Caco-2 (cell line): Measurements from ENCODE around the gene ALG9. TPM values are rescaled to one million over a fixed set of nuclear protein-coding genes. Genes with fewer than 3 reads are reported as not detected.

Source experiments
- BruUV-seq: library from RNA; stranded (reverse); fragments of 400-500 nt; replicated peaks from 2 replicates; lab custom pipeline; 2021; lab: Mats Ljungman, UMichigan
- CTCF ChIA-PET: fragments of 300-600 bp; sonication (Branson Sonifier 250); formaldehyde crosslinking; loops from one replicate; lab custom pipeline; 2022; ENCODE audit warnings: antibody characterized with exemption; lab: Charles Lee
- POLR2A ChIA-PET: fragments of 300-600 bp; sonication (Branson Sonifier 250); formaldehyde crosslinking; loops from one replicate; lab custom pipeline; 2022; ENCODE audit warnings: antibody characterized with exemption; lab: Charles Lee
- DNase-seq, 2 experiments: peaks; one replicate each; pipeline versions ENCODE4 v3.0.0 to v3.0.0-alpha.2; 2020 to 2022
- H3K27me3 ChIP-seq: replicated peaks from 2 replicates; pipeline ENCODE4 v1.6.0; 2011; ENCODE audit warnings: low read length; ENCODE audit not compliant: control insufficient read depth, insufficient read depth
- H3K36me3 ChIP-seq: 2 replicates; pipeline ENCODE4 v1.5.1; 2011; ENCODE audit warnings: low read length; ENCODE audit not compliant: control insufficient read depth, insufficient read depth
- H3K4me1 ChIP-seq: fragments of 250-450 bp; sonication (Bioruptor Pico); 2 replicates; pipeline ENCODE4 v1.5.1; 2020; ENCODE audit warnings: mild to moderate bottlenecking
- H3K4me3 ChIP-seq: 2 replicates; pipeline ENCODE4 v1.5.1; 2011; ENCODE audit warnings: low read depth, mild to moderate bottlenecking, control low read depth, low read length
- H3K9me3 ChIP-seq: fragments of 250-450 bp; sonication (Bioruptor Pico); 2 replicates; pipeline ENCODE4 v1.5.1; 2020; ENCODE audit warnings: mild to moderate bottlenecking, moderate library complexity
- H3K27ac Mint-ChIP-seq: one replicate; pipeline ENCODE4 v1.8.0; 2022; ENCODE audit warnings: mixed read lengths; ENCODE audit not compliant: unreplicated experiment
- H3K27me3 Mint-ChIP-seq: one replicate; pipeline ENCODE4 v1.8.0; 2022; ENCODE audit warnings: mixed read lengths; ENCODE audit not compliant: insufficient read depth, unreplicated experiment
- H3K36me3 Mint-ChIP-seq: one replicate; pipeline ENCODE4 v1.8.0; 2022; ENCODE audit warnings: mild to moderate bottlenecking, mixed read lengths; ENCODE audit not compliant: insufficient read depth, unreplicated experiment
- H3K4me1 Mint-ChIP-seq: one replicate; pipeline ENCODE4 v1.8.0; 2022; ENCODE audit warnings: low read depth, mixed read lengths; ENCODE audit not compliant: unreplicated experiment
- H3K4me3 Mint-ChIP-seq: one replicate; pipeline ENCODE4 v1.8.0; 2022; ENCODE audit warnings: mild to moderate bottlenecking, moderate library complexity, mixed read lengths; ENCODE audit not compliant: unreplicated experiment
- H3K9me3 Mint-ChIP-seq: one replicate; pipeline ENCODE4 v1.8.0; 2022; ENCODE audit warnings: mixed read lengths; ENCODE audit not compliant: unreplicated experiment
- CTCF ChIP-seq, 2 experiments: fragments of 200-600 bp in 1 of 2; IDR thresholded peaks; 1 replicate in 1 of 2; 2 replicates in 1 of 2; pipeline versions ENCODE4 v1.5.1 to v1.8.0; 2011 to 2022; ENCODE audit warnings: antibody characterized with exemption in 1 of 2, control low read depth in 1 of 2, inconsistent platforms in 1 of 2, low read depth in 1 of 2, low read length in 1 of 2, mild to moderate bottlenecking in 1 of 2, moderate library complexity in 1 of 2; ENCODE audit not compliant: insufficient read depth in 1 of 2, severe bottlenecking in 1 of 2, unreplicated experiment in 1 of 2
- intact Hi-C: fragments of 100-400 bp; cut with micrococcal nuclease; formaldehyde crosslinking; loops from one replicate; pipeline ENCODE4 v1.10.0; 2022; ENCODE audit not compliant: unreplicated experiment
- total RNA-seq: library from RNA; stranded (reverse); gene quantifications from 2 replicates; pipeline ENCODE4 v1.2.3, GENCODE V29; 2022

The ALG9 gene
- total RNA-seq, 1 experiment from 2014 or later, result 57.4 TPM

- BruUV-seq, result no TSS peak
- Mint-ChIP-seq H3K36me3 (peaks cover 9% of the 10 kb centered on the region), H3K4me1 (peaks cover 4% of the 10 kb centered on the region), H3K27ac (no peak overlapping the region), H3K9me3 (no peaks in the 10 kb centered on the region), H3K4me3 (no peak overlapping the region), H3K27me3 (no peaks in the 10 kb centered on the region)
- intact Hi-C loops, result no loop called here
- no peaks in the 10 kb centered on the region for H3K9me3 ChIP-seq
- CTCF ChIA-PET, result interaction anchor here (0.6 to 1.3 kb wide), 3 partner anchors 10 to 47 kb away, joined by 3 to 6 read pairs (median 4); no protein-coding TSS in a partner anchor
- POLR2A ChIA-PET, result no interaction called here
- no peaks in the 10 kb centered on the region for H3K27me3 ChIP-seq
- no peak for DNase-seq
- peaks cover 2% of the 10 kb centered on the region; the same call in 1 of the 2 replicates for H3K4me1 ChIP-seq
- H3K36me3 ChIP-seq, result no peaks in the 10 kb centered on the region
- TF ChIP-seq CTCF (IDR thresholded peaks at IDR 0.05; ENCODE audit: insufficient read depth in 1 of 2, low read depth in 1 of 2, low read length in 1 of 2, severe bottlenecking in 1 of 2, unreplicated experiment in 1 of 2), result no peak
- H3K4me3 ChIP-seq, result no peak overlapping the region
Measured at GRCh38 chr11:111823629-111824028, 47.8 kb downstream of the ALG9 start.

GRCh38 chr11:111823131-111823530, 48.2 kb downstream of the ALG9 start:
- Histone ChIP-seq H3K4me1 (peaks cover 4% of the 10 kb centered on the region; the same call in 1 of the 2 replicates), H3K4me3 (no peak overlapping the region), H3K36me3 (no peaks in the 10 kb centered on the region), H3K27me3 (no peaks in the 10 kb centered on the region), H3K9me3 (no peaks in the 10 kb centered on the region)
- no peak overlapping the region for H3K4me3 Mint-ChIP-seq
- peaks cover 9% of the 10 kb centered on the region for H3K36me3 Mint-ChIP-seq
- BruUV-seq, result no TSS peak
- no peak for DNase-seq
- no peaks in the 10 kb centered on the region for H3K9me3 Mint-ChIP-seq
- no peaks in the 10 kb centered on the region for H3K27me3 Mint-ChIP-seq
- peaks cover 8% of the 10 kb centered on the region for H3K4me1 Mint-ChIP-seq
- no peak for TF ChIP-seq CTCF (IDR thresholded peaks at IDR 0.05; ENCODE audit: insufficient read depth in 1 of 2, low read depth in 1 of 2, low read length in 1 of 2, severe bottlenecking in 1 of 2, unreplicated experiment in 1 of 2)
- intact Hi-C loops, result no loop called here
- ChIA-PET POLR2A (no interaction called here), CTCF (interaction anchor here (0.7 to 1.3 kb wide), 4 partner anchors 10 to 46 kb away, joined by 3 to 4 read pairs (median 3); no protein-coding TSS in a partner anchor)
- H3K27ac Mint-ChIP-seq, result no peak overlapping the region

- Mint-ChIP-seq H3K4me1 (peaks cover 8% of the 10 kb centered on the region), H3K36me3 (peaks cover 4% of the 10 kb centered on the region), H3K27me3 (no peaks in the 10 kb centered on the region), H3K9me3 (no peaks in the 10 kb centered on the region), H3K27ac (no peak overlapping the region), H3K4me3 (no peak overlapping the region)
- DNase-seq, result no peak
- TF ChIP-seq CTCF (IDR thresholded peaks at IDR 0.05; ENCODE audit: insufficient read depth in 1 of 2, low read depth in 1 of 2, low read length in 1 of 2, severe bottlenecking in 1 of 2, unreplicated experiment in 1 of 2), result no peak
- Histone ChIP-seq H3K4me1 (peaks cover 4% of the 10 kb centered on the region; the same call in 1 of the 2 replicates), H3K4me3 (no peak overlapping the region), H3K36me3 (no peaks in the 10 kb centered on the region), H3K9me3 (no peaks in the 10 kb centered on the region), H3K27me3 (no peaks in the 10 kb centered on the region)
- ChIA-PET CTCF (interaction anchor here (0.8 to 1.4 kb wide), 2 partner anchors 14 to 20 kb away, joined by 3 read pairs; no protein-coding TSS in a partner anchor), POLR2A (no interaction called here)
- intact Hi-C loops, result no loop called here
- BruUV-seq, result no TSS peak
Measured at GRCh38 chr11:111819829-111820237, 51.5 kb downstream of the ALG9 start.
